ENCODE measurements around the gene ZNF592.

The ZNF592 gene

DNA sequence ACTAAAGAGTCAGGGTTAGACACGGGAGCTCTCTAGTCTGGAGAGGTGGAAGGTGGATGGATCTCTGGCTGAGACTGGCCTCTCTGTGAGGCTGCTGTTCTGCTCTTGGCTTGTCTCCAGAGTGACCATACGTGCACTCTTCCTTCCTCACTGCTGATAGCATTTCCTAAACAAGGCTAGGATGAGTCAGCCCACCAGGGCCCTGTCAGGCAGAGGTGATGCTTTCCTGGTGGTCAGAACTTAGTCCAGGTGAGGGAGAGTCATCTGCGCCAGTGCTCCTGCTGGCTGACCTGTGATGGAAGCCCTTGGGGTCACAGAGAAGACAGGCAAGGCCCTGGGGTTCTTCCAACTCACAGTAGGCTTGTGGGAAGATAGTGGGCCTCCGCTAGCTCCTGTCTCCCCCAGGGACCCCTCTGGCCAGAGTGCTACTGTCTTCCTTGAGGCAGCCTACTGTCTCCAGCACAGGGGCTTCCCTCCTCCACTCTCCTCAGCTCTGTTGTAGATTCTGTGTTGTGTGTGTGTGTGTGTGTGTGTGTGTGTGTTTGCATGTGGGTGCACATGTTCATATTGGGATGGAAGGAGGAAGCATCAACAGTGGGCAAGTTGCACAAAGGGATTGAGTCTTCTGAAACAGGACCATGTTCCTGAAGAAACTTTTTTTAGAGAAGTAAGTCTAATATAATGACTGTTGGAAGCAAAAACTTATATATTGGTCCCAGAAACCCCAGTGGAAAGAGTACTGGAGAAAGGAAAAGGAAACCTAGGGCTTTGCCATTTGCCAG, 85.2 kb downstream of the ZNF592 start:
- H3K27ac ChIP-seq (ENCODE audit: insufficient read depth, low read length, poor library complexity, severe bottlenecking) = no peak overlapping the region
- no peaks in the 10 kb centered on the region for H3K27me3 ChIP-seq (replicated peaks; ENCODE audit: control insufficient read depth, insufficient read depth, low read length, poor library complexity, severe bottlenecking)
- H3K4me1 ChIP-seq (ENCODE audit: control insufficient read depth, insufficient read depth, low read length, poor library complexity, severe bottlenecking) = no peaks in the 10 kb centered on the region
- no peaks in the 10 kb centered on the region for H3K36me3 ChIP-seq (ENCODE audit: control insufficient read depth, insufficient read depth, low read length)
- H3K4me3 ChIP-seq (ENCODE audit: insufficient read depth, low read depth, low read length, poor library complexity, severe bottlenecking) = no peak overlapping the region
- H3K9me3 ChIP-seq (ENCODE audit: control insufficient read depth, low read length) = no peaks in the 10 kb centered on the region
- DNase-seq = no peak

DNA sequence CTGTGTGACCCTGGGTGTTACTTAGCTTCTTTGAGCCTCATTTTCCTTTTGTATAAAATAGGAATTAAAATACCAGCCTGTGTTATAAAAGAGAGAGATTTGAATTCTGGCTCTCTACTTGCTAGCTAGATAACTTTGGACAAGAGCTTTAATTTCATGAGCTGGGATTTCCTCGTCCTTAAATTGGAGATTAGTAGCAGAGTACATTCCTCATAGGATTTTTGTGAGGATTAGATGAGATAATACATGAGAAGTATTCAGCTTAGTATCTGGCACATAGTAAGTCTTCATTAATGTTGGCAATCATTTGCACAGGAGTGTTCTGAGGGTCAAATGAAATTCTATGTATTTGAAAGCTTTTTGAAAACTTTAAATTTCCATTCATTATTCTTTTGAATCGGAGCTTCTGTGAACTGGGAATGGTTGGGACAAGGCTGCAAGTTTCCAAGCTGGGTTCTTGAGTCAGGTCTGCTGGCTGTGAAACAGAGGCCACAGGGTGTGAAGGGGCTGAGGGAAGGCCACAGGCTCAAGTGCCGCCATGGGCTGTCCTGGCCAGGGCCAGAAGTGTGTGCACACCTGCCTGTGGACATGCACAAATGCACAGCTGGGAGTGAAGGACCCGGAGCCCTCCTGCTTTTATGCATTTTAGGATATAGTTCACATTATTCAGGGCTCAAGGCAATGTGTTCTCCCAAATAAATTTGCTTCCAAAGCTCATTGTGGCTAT, 86.0 kb downstream of the ZNF592 start:
- Histone ChIP-seq H3K9me3 (ENCODE audit: control insufficient read depth, low read length) (no peaks in the 10 kb centered on the region), H3K27me3 (replicated peaks; ENCODE audit: control insufficient read depth, insufficient read depth, low read length, poor library complexity, severe bottlenecking) (no peaks in the 10 kb centered on the region), H3K4me1 (ENCODE audit: control insufficient read depth, insufficient read depth, low read length, poor library complexity, severe bottlenecking) (no peaks in the 10 kb centered on the region), H3K27ac (ENCODE audit: insufficient read depth, low read length, poor library complexity, severe bottlenecking) (no peak overlapping the region), H3K36me3 (ENCODE audit: control insufficient read depth, insufficient read depth, low read length) (no peaks in the 10 kb centered on the region), H3K4me3 (ENCODE audit: insufficient read depth, low read depth, low read length, poor library complexity, severe bottlenecking) (no peak overlapping the region)
- no peak for DNase-seq

DNA sequence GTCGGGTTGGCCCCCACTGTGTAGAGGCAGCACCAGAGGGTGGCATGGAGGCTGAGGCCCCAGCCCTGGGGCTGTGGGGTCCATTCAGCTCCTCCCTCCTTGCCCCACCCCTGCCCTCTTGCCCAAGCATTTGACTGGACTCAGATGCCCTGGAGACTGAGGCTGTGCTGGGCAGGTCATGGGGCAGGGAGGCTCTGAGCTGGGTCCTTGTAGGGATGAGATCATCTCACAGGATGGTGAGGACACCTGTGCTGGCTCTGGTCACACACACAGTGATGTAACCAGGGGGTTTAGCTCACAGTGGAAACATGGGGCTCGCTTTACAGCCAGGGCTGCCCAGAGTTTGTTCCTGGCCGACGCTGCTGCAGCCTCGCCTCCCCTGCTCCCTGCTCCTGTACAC, 86.6 kb downstream of the ZNF592 start:
- H3K27me3 ChIP-seq (replicated peaks; ENCODE audit: control insufficient read depth, insufficient read depth, low read length, poor library complexity, severe bottlenecking) = no peaks in the 10 kb centered on the region
- H3K4me3 ChIP-seq (ENCODE audit: insufficient read depth, low read depth, low read length, poor library complexity, severe bottlenecking) = no peak overlapping the region
- no peaks in the 10 kb centered on the region for H3K9me3 ChIP-seq (ENCODE audit: control insufficient read depth, low read length)
- no peak for DNase-seq
- H3K4me1 ChIP-seq (ENCODE audit: control insufficient read depth, insufficient read depth, low read length, poor library complexity, severe bottlenecking) = no peaks in the 10 kb centered on the region
- H3K27ac ChIP-seq (ENCODE audit: insufficient read depth, low read length, poor library complexity, severe bottlenecking) = no peak overlapping the region
- H3K36me3 ChIP-seq (ENCODE audit: control insufficient read depth, insufficient read depth, low read length) = no peaks in the 10 kb centered on the region

DNA sequence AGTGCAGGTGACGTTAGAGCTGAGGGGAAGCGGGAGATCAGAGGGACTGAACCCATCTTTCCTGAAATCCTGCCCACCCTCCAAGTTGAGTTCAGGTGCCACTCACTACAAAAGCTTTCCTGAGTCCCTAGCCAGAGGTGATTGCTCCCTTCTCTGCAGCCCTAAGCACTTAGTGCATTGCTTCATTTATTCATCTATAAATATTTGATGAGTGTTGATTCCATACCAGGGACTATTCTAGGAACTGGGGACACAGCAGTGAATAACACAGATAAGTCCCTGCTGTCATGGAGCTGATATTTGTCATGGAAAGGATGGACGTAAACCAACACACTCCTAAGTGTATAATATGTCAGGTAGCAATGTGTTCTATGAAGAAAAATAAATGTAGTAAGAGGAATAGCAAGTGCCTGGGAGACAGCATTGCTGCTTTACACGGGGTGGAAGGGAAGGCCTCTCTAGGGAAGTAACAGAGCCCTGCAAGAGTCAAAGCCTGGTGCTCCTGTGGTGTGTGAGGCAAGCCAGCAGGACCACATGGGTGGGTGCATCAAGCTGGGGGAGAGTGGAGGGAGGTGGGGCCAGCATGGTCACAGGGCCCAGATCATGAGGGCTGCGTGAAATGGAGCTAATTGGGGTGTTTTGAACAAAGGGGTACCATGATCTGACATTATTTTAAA, 87.4 kb downstream of the ZNF592 start:
- no peak overlapping the region for H3K27ac ChIP-seq (ENCODE audit: insufficient read depth, low read length, poor library complexity, severe bottlenecking)

DNA sequence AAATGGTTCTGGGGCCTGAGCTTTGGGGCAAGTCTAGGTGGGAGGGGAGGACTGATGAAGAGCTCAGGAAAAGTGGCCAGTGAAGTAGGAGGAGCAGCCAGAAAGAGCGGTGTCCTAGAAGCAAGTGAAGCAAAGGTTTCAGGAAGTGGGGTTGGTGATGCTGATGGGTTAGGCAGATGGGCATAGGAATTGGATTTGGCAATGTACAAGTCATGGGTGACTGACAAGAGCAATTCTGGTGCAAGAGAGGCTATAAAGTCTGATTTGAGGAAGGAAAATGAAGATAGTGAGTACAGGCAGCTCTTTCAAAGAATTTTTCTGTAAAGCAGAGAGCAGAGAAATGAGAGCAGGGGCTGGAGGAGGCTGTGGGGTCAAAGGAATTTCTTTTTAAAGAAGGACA, 88.5 kb downstream of the ZNF592 start:
- DNase-seq = no peak
- H3K36me3 ChIP-seq (ENCODE audit: control insufficient read depth, insufficient read depth, low read length) = no peaks in the 10 kb centered on the region
- H3K27me3 ChIP-seq (replicated peaks; ENCODE audit: control insufficient read depth, insufficient read depth, low read length, poor library complexity, severe bottlenecking) = no peaks in the 10 kb centered on the region
- H3K27ac ChIP-seq (ENCODE audit: insufficient read depth, low read length, poor library complexity, severe bottlenecking) = no peak overlapping the region
- no peaks in the 10 kb centered on the region for H3K4me1 ChIP-seq (ENCODE audit: control insufficient read depth, insufficient read depth, low read length, poor library complexity, severe bottlenecking)
- H3K9me3 ChIP-seq (ENCODE audit: control insufficient read depth, low read length) = no peaks in the 10 kb centered on the region
- H3K4me3 ChIP-seq (ENCODE audit: insufficient read depth, low read depth, low read length, poor library complexity, severe bottlenecking) = no peak overlapping the region

More for the DNA sequence above, 87.4 kb downstream of the ZNF592 start:
- no peaks in the 10 kb centered on the region for H3K36me3 ChIP-seq (ENCODE audit: control insufficient read depth, insufficient read depth, low read length)
- DNase-seq = no peak
- no peaks in the 10 kb centered on the region for H3K4me1 ChIP-seq (ENCODE audit: control insufficient read depth, insufficient read depth, low read length, poor library complexity, severe bottlenecking)
- H3K4me3 ChIP-seq (ENCODE audit: insufficient read depth, low read depth, low read length, poor library complexity, severe bottlenecking) = no peak overlapping the region
- no peaks in the 10 kb centered on the region for H3K9me3 ChIP-seq (ENCODE audit: control insufficient read depth, low read length)
- H3K27me3 ChIP-seq (replicated peaks; ENCODE audit: control insufficient read depth, insufficient read depth, low read length, poor library complexity, severe bottlenecking) = no peaks in the 10 kb centered on the region

DNA sequence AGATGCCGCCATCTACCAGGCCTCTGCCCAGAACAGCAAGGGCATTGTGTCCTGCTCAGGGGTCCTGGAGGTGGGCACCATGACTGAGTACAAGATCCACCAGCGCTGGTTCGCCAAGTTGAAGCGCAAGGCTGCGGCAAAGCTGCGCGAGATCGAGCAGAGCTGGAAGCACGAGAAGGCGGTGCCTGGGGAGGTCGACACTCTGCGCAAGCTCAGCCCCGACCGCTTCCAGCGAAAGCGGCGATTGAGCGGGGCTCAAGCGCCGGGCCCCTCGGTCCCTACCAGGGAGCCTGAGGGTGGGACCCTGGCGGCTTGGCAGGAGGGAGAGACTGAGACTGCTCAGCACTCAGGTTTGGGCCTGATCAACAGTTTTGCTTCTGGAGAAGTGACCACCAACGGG, 91.3 kb downstream of the ZNF592 start:
- H3K27ac ChIP-seq (ENCODE audit: insufficient read depth, low read length, poor library complexity, severe bottlenecking) = no peak overlapping the region
- H3K4me3 ChIP-seq (ENCODE audit: insufficient read depth, low read depth, low read length, poor library complexity, severe bottlenecking) = no peak overlapping the region
- no peak for DNase-seq
- no peaks in the 10 kb centered on the region for H3K9me3 ChIP-seq (ENCODE audit: control insufficient read depth, low read length)
- no peaks in the 10 kb centered on the region for H3K27me3 ChIP-seq (replicated peaks; ENCODE audit: control insufficient read depth, insufficient read depth, low read length, poor library complexity, severe bottlenecking)
- H3K36me3 ChIP-seq (ENCODE audit: control insufficient read depth, insufficient read depth, low read length) = no peaks in the 10 kb centered on the region
- H3K4me1 ChIP-seq (ENCODE audit: control insufficient read depth, insufficient read depth, low read length, poor library complexity, severe bottlenecking) = no peaks in the 10 kb centered on the region

DNA sequence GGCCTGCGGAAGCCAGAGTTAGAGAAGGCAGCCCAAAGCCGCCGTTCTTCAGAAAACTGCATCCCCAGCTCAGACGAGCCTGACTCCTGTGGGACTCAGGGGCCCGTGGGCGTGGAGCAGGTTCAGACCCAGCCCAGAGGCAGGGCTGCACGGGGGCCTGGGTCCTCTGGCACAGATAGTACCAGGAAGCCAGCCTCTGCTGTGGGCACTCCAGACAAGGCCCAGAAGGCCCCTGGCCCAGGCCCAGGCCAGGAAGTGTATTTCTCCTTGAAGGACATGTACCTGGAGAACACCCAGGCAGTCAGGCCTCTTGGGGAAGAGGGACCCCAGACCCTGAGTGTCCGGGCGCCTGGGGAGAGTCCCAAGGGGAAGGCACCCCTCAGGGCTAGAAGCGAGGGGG, 91.9 kb downstream of the ZNF592 start:
- H3K36me3 ChIP-seq (ENCODE audit: control insufficient read depth, insufficient read depth, low read length) = no peaks in the 10 kb centered on the region
- no peaks in the 10 kb centered on the region for H3K27me3 ChIP-seq (replicated peaks; ENCODE audit: control insufficient read depth, insufficient read depth, low read length, poor library complexity, severe bottlenecking)
- no peak overlapping the region for H3K4me3 ChIP-seq (ENCODE audit: insufficient read depth, low read depth, low read length, poor library complexity, severe bottlenecking)
- no peak for DNase-seq
- no peaks in the 10 kb centered on the region for H3K4me1 ChIP-seq (ENCODE audit: control insufficient read depth, insufficient read depth, low read length, poor library complexity, severe bottlenecking)
- no peaks in the 10 kb centered on the region for H3K9me3 ChIP-seq (ENCODE audit: control insufficient read depth, low read length)
- no peak overlapping the region for H3K27ac ChIP-seq (ENCODE audit: insufficient read depth, low read length, poor library complexity, severe bottlenecking)

DNA sequence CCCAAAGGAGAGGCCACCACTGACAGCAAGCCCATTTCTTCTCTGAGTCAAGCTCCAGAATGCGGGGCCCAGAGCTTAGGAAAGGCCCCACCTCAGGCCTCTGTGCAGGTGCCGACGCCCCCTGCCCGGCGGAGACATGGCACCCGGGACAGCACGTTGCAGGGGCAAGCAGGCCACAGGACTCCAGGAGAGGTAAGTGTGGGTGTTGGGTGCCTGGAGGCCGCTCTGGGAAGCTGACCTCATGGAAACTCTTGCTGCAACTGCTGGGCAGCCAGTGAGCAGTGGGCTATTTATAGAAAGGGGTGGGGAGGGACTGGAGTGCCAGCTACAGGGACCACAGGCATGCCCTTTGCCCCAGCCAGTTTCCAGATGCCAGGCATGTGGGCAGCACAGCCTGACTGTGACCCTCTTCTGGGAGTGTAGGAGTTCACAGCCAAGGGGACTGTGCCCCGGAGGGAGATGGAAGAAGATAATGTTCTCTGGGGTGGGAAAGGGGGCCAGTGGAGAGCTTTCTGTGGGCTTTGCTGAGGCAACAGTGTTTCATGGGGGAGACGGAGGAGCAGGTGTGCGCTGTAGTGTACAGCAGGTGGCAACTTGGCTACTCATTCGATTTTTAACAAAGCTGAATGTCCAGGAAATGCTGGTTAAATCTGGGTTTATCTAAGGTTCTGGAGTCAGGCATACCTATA, 92.5 kb downstream of the ZNF592 start:
- Histone ChIP-seq H3K9me3 (ENCODE audit: control insufficient read depth, low read length) (no peaks in the 10 kb centered on the region), H3K4me1 (ENCODE audit: control insufficient read depth, insufficient read depth, low read length, poor library complexity, severe bottlenecking) (no peaks in the 10 kb centered on the region), H3K27ac (ENCODE audit: insufficient read depth, low read length, poor library complexity, severe bottlenecking) (no peak overlapping the region), H3K4me3 (ENCODE audit: insufficient read depth, low read depth, low read length, poor library complexity, severe bottlenecking) (no peak overlapping the region), H3K27me3 (replicated peaks; ENCODE audit: control insufficient read depth, insufficient read depth, low read length, poor library complexity, severe bottlenecking) (no peaks in the 10 kb centered on the region), H3K36me3 (ENCODE audit: control insufficient read depth, insufficient read depth, low read length) (no peaks in the 10 kb centered on the region)
- DNase-seq = no peak

DNA sequence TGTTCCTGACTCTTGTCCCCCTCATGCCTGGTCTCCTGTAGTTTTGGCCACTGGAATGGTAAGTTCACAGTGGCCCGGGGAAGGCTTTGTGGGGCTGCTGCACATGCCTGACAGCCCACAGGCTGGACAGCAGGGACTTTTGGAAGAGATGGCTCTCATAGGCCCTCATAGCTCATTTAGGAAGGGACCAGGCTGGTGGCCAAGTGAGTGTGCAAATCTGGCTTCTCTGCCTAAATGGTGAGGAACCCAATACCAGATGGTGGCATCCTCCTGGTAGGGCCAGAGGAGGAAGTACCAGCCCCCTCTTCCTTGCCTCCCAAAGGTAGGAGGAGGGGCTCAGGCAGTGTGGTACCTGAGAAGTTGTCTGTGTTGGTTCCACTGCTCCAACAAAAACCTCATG, 94.4 kb downstream of the ZNF592 start:
- no peaks in the 10 kb centered on the region for H3K36me3 ChIP-seq (ENCODE audit: control insufficient read depth, insufficient read depth, low read length)
- no peak for DNase-seq
- no peaks in the 10 kb centered on the region for H3K9me3 ChIP-seq (ENCODE audit: control insufficient read depth, low read length)
- H3K4me1 ChIP-seq (ENCODE audit: control insufficient read depth, insufficient read depth, low read length, poor library complexity, severe bottlenecking) = no peaks in the 10 kb centered on the region
- no peaks in the 10 kb centered on the region for H3K27me3 ChIP-seq (replicated peaks; ENCODE audit: control insufficient read depth, insufficient read depth, low read length, poor library complexity, severe bottlenecking)
- H3K4me3 ChIP-seq (ENCODE audit: insufficient read depth, low read depth, low read length, poor library complexity, severe bottlenecking) = no peak overlapping the region
- no peak overlapping the region for H3K27ac ChIP-seq (ENCODE audit: insufficient read depth, low read length, poor library complexity, severe bottlenecking)
